HUES48 (cell line): ENCODE data around the gene MGST3.
"Not testable (repeated sequence)": the region's sequence is repeated elsewhere in the genome, so short reads cannot be mapped to it uniquely, and the experiment has no call there.

Experiments
- H3K27ac ChIP-seq: one replicate; pipeline ENCODE4 v1.7.0; 2013; ENCODE audit warnings: low read depth, low read length, inconsistent platforms
- H3K27me3 ChIP-seq: 2 replicates; pipeline ENCODE4 v1.6.1; 2013; ENCODE audit warnings: mild to moderate bottlenecking, low read length; ENCODE audit not compliant: control insufficient read depth, insufficient read depth
- H3K36me3 ChIP-seq: 2 replicates; pipeline ENCODE4 v1.6.1; 2013; ENCODE audit warnings: low read length; ENCODE audit not compliant: control insufficient read depth, insufficient read depth
- H3K4me1 ChIP-seq: 2 replicates; pipeline ENCODE4 v1.6.1; 2013; ENCODE audit warnings: mild to moderate bottlenecking, low read length; ENCODE audit not compliant: control insufficient read depth, insufficient read depth
- H3K4me3 ChIP-seq: 2 replicates; pipeline ENCODE4 v1.5.1; 2013; ENCODE audit warnings: mild to moderate bottlenecking, low read depth, low read length
- H3K9ac ChIP-seq: 2 replicates; pipeline ENCODE4 v1.6.1; 2013; ENCODE audit warnings: mild to moderate bottlenecking, low read depth, low read length, moderate library complexity
- H3K9me3 ChIP-seq: 2 replicates; pipeline ENCODE4 v1.6.1; 2013; ENCODE audit warnings: low read length; ENCODE audit not compliant: control insufficient read depth, insufficient read depth

Gene MGST3

DNA sequence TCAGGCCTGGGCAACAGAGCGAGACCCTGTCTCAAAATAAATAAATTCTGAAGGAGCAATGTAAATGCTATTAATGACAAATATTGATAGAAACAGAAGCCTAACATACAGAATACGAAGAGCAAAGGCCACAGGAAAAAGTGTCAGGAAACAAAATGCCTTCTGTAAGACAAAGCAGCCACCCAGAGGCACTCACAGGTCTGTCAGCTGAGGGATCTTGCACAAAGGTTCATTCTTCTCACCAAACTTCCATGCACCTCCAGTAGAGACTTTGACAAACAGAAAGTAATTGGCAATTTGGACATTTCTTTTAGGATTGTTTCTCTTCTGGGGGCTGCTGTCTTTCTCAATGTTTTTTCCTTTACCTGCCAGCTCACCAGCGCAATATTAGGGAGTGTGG, 68.5 kb downstream of the MGST3 start:
- no peaks in the 10 kb centered on the region for H3K27me3 ChIP-seq
- no peak overlapping the region for H3K27ac ChIP-seq
- H3K9me3 ChIP-seq = no peaks in the 10 kb centered on the region
- no peak overlapping the region for H3K9ac ChIP-seq
- H3K4me1 ChIP-seq = peaks cover 11% of the 10 kb centered on the region; the same call in 1 of the 2 replicates
- no peak overlapping the region for H3K4me3 ChIP-seq
- no peaks in the 10 kb centered on the region for H3K36me3 ChIP-seq

DNA sequence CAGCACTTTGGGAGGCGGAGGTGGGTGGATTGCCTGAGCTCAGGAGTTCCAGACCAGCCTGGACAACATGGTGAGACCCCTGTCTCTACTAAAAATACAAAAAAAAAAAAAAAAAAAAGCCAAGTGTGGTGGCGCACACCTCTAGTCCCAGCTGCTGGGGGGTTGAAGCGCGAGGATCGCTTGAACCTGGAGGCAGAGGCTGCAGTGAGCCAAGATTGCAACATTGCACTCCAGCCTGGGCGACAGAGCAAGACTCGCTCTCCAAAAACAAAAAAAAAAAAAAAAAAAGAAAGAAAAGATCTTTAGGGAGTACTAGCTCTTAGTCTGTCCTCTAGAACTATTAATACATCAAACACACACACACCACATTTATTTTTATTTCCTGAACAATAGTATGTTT, 70.9 kb downstream of the MGST3 start:
- H3K4me3 ChIP-seq, H3K36me3 ChIP-seq, H3K9ac ChIP-seq, H3K9me3 ChIP-seq, H3K27me3 ChIP-seq, H3K4me1 ChIP-seq, H3K27ac ChIP-seq: not testable (repeated sequence)

DNA sequence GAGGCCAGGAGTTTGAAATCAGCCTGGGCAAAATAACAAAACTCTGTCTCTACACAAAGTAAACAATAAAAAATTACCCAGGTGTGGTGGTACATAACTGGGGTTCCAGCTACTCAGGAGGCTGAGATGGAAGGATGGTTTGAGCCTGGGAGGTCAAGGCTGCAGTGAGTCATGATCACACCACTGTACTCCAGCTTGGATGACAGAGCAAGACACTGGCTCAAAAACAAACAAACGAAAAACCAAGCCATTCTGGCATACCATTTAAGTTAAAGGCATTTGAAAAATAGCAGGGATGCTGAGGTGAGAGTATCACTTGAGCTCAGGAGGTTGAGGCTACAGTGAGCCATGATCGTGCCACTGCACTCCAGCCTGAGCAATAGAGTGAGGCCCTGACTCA, 72.6 kb downstream of the MGST3 start:
- Histone ChIP-seq H3K9me3 (no peaks in the 10 kb centered on the region), H3K4me1 (no peaks in the 10 kb centered on the region), H3K27ac (no peak overlapping the region), H3K27me3 (no peaks in the 10 kb centered on the region), H3K9ac (no peak overlapping the region), H3K36me3 (no peaks in the 10 kb centered on the region), H3K4me3 (no peak overlapping the region)
